ENCODE results near the gene HMGB2. TPM values are rescaled to one million over a fixed set of nuclear protein-coding genes. Genes with fewer than 3 reads are reported as not detected.

HMGB2 gene
- total RNA-seq, 1 experiment from 2014 or later: 111 TPM

- intact Hi-C loops (cut with micrococcal nuclease): no loop called here
- H3K9ac ChIP-seq (ENCODE audit: low read length): no peak overlapping the region
- H3K4me2 ChIP-seq (ENCODE audit: low read length): no peak overlapping the region
- no peaks in the 10 kb centered on the region for H3F3A ChIP-seq (ENCODE audit: low read length, unreplicated experiment)
- H3K27me3 ChIP-seq (ENCODE audit: low read length): no peaks in the 10 kb centered on the region
- no peaks in the 10 kb centered on the region for H3K9me2 ChIP-seq (replicated peaks; ENCODE audit: low read length)
- DNase-seq: no peak
- no TSS peak for BruUV-seq (replicated peaks)
- CTCF ChIA-PET: no interaction called here
- H3K4me1 ChIP-seq (ENCODE audit: insufficient read depth, low read length): no peaks in the 10 kb centered on the region
- H3K27ac ChIP-seq (ENCODE audit: low read length): no peak overlapping the region
- no peak for ATAC-seq
- H2AFZ ChIP-seq (ENCODE audit: low read length): no peak overlapping the region
- POLR2A ChIA-PET (ENCODE audit: unreplicated experiment): no interaction called here
- no peak for TF ChIP-seq CTCF (conservative IDR thresholded peaks at IDR 0.05; ENCODE audit: low read depth, low read length)
- no peak for TF ChIP-seq EZH2phosphoT487 (IDR thresholded peaks at IDR 0.05; ENCODE audit: borderline replicate concordance, low read length)
- TF ChIP-seq EZH2 (IDR thresholded peaks at IDR 0.05; ENCODE audit: low read length, unreplicated experiment): no peak
- no peaks in the 10 kb centered on the region for H4K20me1 ChIP-seq (ENCODE audit: low read length)
- H3K36me3 ChIP-seq (ENCODE audit: low read depth, low read length): peaks cover 6% of the 10 kb centered on the region; the same call in 1 of the 2 replicates
- no peak overlapping the region for H3K4me3 ChIP-seq (ENCODE audit: low read length)
- H3K79me2 ChIP-seq (ENCODE audit: low read length): no peaks in the 10 kb centered on the region
- H3K9me3 ChIP-seq (ENCODE audit: low read length): no peaks in the 10 kb centered on the region
Measured at GRCh38 chr4:173307778-173308177, 26.4 kb downstream of the HMGB2 start.

- H3K4me2 ChIP-seq (ENCODE audit: low read length): no peak overlapping the region
- no TSS peak for BruUV-seq (replicated peaks)
- H3K9ac ChIP-seq (ENCODE audit: low read length): no peak overlapping the region
- H3K27ac ChIP-seq (ENCODE audit: low read length): no peak overlapping the region
- ATAC-seq (peak; percentile 68), DNase-seq (peak; percentile 52)
- H4K20me1 ChIP-seq (ENCODE audit: low read length): no peaks in the 10 kb centered on the region
- TF ChIP-seq CTCF (conservative IDR thresholded peaks at IDR 0.05; ENCODE audit: low read depth, low read length) (peak; percentile 78), EZH2phosphoT487 (IDR thresholded peaks at IDR 0.05; ENCODE audit: borderline replicate concordance, low read length) (no peak)
- H3K27me3 ChIP-seq (ENCODE audit: low read length): no peaks in the 10 kb centered on the region
- no peak overlapping the region for H3K4me3 ChIP-seq (ENCODE audit: low read length)
- no peaks in the 10 kb centered on the region for H3K9me3 ChIP-seq (ENCODE audit: low read length)
- H3K79me2 ChIP-seq (ENCODE audit: low read length): no peaks in the 10 kb centered on the region
- ChIA-PET CTCF (interaction anchor here (0.5 to 1.9 kb wide), 11 partner anchors 18 to 288 kb away, joined by 3 to 10 read pairs (median 3); partner anchors contain the start of gene SAP30), POLR2A (ENCODE audit: unreplicated experiment) (interaction anchor here (0.5 kb wide), 3 partner anchors 281 to 493 kb away, joined by 3 to 5 read pairs (median 4); no protein-coding TSS in a partner anchor)
- H2AFZ ChIP-seq (ENCODE audit: low read length): no peak overlapping the region
- no peaks in the 10 kb centered on the region for H3F3A ChIP-seq (ENCODE audit: low read length, unreplicated experiment)
- H3K9me2 ChIP-seq (replicated peaks; ENCODE audit: low read length): no peaks in the 10 kb centered on the region
- peaks cover 4% of the 10 kb centered on the region; the same call in 1 of the 2 replicates for H3K4me1 ChIP-seq (ENCODE audit: insufficient read depth, low read length)
- intact Hi-C loops (cut with micrococcal nuclease): no loop called here
- H3K36me3 ChIP-seq (ENCODE audit: low read depth, low read length): peaks cover 6% of the 10 kb centered on the region; the same call in 1 of the 2 replicates
Measured at GRCh38 chr4:173301518-173302201, 32.5 kb downstream of the HMGB2 start.

- CTCF ChIA-PET: no interaction called here
- Histone ChIP-seq H3K4me2 (ENCODE audit: low read length) (no peak overlapping the region), H3K9ac (ENCODE audit: low read length) (no peak overlapping the region), H3F3A (ENCODE audit: low read length, unreplicated experiment) (no peaks in the 10 kb centered on the region), H4K20me1 (ENCODE audit: low read length) (no peaks in the 10 kb centered on the region), H3K9me2 (replicated peaks; ENCODE audit: low read length) (no peaks in the 10 kb centered on the region), H3K9me3 (ENCODE audit: low read length) (no peaks in the 10 kb centered on the region), H2AFZ (ENCODE audit: low read length) (no peak overlapping the region), H3K36me3 (ENCODE audit: low read depth, low read length) (no peaks in the 10 kb centered on the region), H3K4me3 (ENCODE audit: low read length) (no peak overlapping the region), H3K27ac (ENCODE audit: low read length) (no peak overlapping the region), H3K27me3 (ENCODE audit: low read length) (no peaks in the 10 kb centered on the region), H3K79me2 (ENCODE audit: low read length) (no peaks in the 10 kb centered on the region), H3K4me1 (ENCODE audit: insufficient read depth, low read length) (no peaks in the 10 kb centered on the region)
- BruUV-seq (replicated peaks): no TSS peak
- intact Hi-C loops (cut with micrococcal nuclease): no loop called here
- no peak for TF ChIP-seq EZH2phosphoT487 (IDR thresholded peaks at IDR 0.05; ENCODE audit: borderline replicate concordance, low read length)
- no peak for TF ChIP-seq CTCF (conservative IDR thresholded peaks at IDR 0.05; ENCODE audit: low read depth, low read length)
- TF ChIP-seq EZH2 (IDR thresholded peaks at IDR 0.05; ENCODE audit: low read length, unreplicated experiment): no peak
- POLR2A ChIA-PET (ENCODE audit: unreplicated experiment): no interaction called here
- no peak for ATAC-seq
- no peak for DNase-seq
Measured at GRCh38 chr4:173294444-173294843, 39.7 kb downstream of the HMGB2 start.

Measured in PC-3 (cell line).